ENCODE measurements around the gene RASAL2. TPM values are rescaled to one million over a fixed set of nuclear protein-coding genes. Genes with fewer than 3 reads are reported as not detected.
"Not testable (repeated sequence)": the region's sequence is repeated elsewhere in the genome, so short reads cannot be mapped to it uniquely, and the experiment has no call there.

The RASAL2 gene
- total RNA-seq, 1 donor from 2014 or later: 13.1 TPM

- no peak for DNase-seq (ENCODE audit: low read depth in 2 of 2)
These were observed 26.8 kb upstream of the RASAL2 start for GRCh38 chr1:178066908-178067614.

- no peak for DNase-seq (ENCODE audit: low read depth in 2 of 2)
These were observed 22.1 kb upstream of the RASAL2 start for GRCh38 chr1:178071811-178072210.

DNA sequence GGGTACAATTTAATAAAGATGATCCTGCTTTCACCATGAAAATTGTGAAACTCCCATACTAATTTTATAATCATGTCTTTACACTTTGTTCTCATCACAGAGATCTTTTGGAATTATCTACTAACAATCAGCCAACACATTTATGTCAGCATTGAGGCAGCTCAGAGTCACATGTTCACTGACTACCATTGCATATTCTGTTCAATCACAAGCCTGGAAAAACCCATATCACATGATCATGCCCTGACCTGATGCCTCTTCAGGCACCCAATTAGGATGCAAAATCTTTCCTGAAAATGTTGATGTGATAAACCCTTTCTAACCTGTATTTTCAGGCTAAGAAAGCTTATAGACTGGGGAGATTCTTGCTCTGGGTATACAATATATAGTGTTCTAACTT, 21.6 kb upstream of the RASAL2 start:
- DNase-seq (ENCODE audit: low read depth in 2 of 2): no peak

DNA sequence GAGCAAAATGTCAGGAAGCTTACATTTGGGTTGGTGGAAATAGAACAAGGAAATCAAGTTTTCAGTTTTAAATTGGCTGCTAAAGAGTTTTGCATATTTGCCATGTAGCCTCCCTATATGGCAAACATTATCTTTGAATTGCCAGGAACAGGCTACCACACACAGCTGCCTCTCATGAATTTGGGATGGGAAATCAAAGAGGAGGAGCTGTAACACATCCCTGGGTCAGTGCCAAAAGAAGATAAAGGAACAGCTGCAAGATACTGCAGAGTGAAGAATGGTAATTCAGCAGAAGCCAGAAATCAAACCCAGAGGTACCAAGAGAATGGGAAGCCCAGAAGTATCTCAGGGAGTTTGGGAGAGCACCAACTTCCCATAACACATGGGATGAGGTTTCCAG, 18.6 kb upstream of the RASAL2 start:
- DNase-seq (ENCODE audit: low read depth in 2 of 2): no peak

GRCh38 chr1:178076607-178077006, 17.3 kb upstream of the RASAL2 start:
- DNase-seq (ENCODE audit: low read depth in 2 of 2): no peak

- no peak for DNase-seq (ENCODE audit: low read depth in 2 of 2)
These were observed 16.0 kb upstream of the RASAL2 start for GRCh38 chr1:178077917-178078316.

- DNase-seq (ENCODE audit: low read depth in 2 of 2): no peak
These were observed 7.6 kb upstream of the RASAL2 start for GRCh38 chr1:178086294-178086693.

DNA sequence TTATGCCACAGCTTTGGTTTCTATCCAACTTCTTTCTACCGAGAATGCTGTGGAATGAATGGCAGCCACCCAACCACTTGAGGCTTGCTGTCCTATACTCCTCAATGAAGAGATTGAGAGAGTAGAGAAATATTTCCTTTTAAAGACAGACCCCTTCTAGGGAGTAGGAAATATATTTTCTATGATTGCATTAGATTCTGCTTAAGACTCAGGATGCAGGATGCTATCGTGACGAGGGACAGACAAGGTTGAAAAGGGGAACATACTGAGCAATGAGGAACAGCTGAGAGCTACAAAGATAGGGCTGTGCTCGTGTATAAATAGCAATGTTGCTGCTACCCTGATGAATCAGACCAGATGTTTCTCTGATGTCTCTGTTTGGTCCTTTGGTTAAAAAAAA, 7.1 kb upstream of the RASAL2 start:
- no peak for DNase-seq (ENCODE audit: low read depth in 2 of 2)

- DNase-seq (ENCODE audit: low read depth in 2 of 2): no peak
These were observed 5.3 kb upstream of the RASAL2 start for GRCh38 chr1:178088651-178089050.

DNA sequence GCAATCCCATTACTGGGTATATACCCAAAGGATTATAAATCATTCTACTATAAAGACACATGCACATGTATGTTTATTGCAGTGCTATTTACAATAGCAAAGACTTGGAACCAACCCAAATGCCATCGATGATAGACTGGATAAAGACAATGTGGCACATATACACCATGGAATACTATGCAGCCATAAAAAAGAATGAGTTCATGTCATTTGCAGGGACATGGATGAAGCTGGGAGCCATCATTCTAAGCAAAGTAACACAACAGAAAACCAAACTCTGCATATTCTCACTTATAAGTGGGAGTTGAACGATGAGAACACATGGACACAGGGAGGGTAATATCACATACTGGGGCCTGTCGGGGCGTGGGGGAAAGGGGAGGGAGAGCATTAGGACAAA, 2.5 kb upstream of the RASAL2 start:
- DNase-seq (ENCODE audit: low read depth in 2 of 2): not testable (repeated sequence)

GRCh38 chr1:178091986-178092745, 1.7 kb upstream of the RASAL2 start:
- no peak for DNase-seq (ENCODE audit: low read depth in 2 of 2)

GRCh38 chr1:178092878-178093493, 918 bp upstream of the RASAL2 start:
- DNase-seq (ENCODE audit: low read depth in 2 of 2): peak in 1 of 2 donors; percentile 41

DNA sequence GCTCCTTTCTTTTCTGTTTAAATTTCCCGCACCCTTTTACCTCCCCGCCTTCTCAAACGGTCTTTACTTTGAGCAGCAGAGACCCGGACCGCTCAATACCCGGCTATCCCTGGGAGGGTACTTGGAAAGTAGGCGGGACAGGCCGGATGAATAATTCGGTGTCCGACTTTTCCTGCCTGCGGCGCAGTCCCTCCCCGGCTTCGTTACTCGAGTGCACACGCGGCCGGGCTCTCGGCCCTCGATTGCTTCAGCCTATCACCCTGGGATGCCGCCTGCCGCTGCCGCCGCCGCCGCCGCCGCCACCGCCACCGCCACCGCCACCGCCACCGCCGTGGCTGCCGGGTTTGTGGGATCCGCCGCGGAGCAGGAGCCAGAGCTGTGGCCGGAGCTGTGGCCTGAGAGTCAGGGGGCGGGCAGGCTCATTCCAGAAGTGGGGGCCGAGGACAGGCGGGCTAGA, 382 bp upstream of the RASAL2 start:
- DNase-seq (ENCODE audit: low read depth in 2 of 2): peak; percentile 97

DNA sequence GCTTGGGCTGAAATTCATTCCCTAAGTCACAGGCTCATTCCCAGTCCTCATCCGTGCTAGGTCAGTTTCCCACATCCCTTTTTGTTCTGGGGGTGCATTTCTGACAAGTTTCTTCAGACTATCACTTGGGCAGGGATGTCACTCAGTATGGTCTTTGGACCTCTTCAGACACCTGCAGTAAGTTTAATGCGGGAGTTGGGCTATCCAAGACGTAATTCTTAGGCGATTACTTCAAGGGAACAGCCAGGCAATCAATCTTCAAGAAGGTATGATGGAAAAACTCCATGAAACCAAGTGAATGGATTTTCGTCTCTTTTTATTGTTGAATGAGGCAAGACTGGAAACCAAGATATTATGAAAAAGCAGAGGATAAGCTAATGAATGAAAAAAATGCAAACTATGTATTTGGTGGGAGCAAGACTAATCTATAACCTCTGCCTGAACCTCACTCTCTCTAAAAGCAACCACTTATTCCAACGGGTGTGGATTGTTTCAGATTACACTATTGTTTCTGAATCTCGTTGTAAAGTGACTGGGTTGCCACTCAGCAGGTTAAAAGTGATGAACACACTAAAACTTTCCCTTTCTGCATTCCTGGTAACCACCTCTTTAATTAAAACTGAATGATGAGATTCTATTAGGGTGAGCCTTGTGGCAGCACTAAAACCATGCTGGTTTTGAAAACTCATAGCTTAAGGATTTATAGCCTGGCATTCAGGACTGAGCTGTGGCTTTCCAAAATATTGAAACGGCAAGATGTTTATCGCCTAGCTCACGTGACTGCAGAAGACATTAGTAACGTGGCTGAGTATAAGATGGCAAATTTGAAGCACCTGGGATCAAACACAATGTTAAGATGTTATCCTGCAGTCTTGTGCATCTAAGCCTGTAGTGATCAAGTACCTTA, 1.1 kb downstream of the RASAL2 start:
- DNase-seq (ENCODE audit: low read depth in 2 of 2): peak; percentile 33 to 58

GRCh38 chr1:178096421-178096820, 2.5 kb downstream of the RASAL2 start:
- peak in 1 of 2 donors; percentile 21 for DNase-seq (ENCODE audit: low read depth in 2 of 2)

- peak; percentile 52 to 58 for DNase-seq (ENCODE audit: low read depth in 2 of 2)
These were observed 4.4 kb downstream of the RASAL2 start for GRCh38 chr1:178098262-178098661.

DNA sequence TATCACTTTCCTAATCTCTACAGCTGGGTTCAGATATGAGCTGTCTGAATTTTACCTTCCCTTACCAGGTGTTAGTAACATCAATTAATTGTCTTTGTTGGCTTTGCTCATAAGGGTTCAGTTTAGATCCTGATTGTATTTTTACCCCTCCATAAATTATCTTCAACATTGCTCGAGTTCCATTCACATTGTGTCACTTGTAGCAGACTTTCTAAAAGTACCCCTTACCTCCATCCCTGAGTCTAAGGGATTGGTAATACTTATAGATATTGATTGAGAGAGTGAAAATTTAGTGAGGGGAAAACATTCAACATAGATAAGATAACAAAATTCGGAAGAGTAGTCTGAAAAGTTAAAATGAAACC, 7.3 kb downstream of the RASAL2 start:
- peak in 1 of 2 donors; percentile 33 for DNase-seq (ENCODE audit: low read depth in 2 of 2)

- peak; percentile 71 to 86 for DNase-seq (ENCODE audit: low read depth in 2 of 2)
These were observed 7.8 kb downstream of the RASAL2 start for GRCh38 chr1:178101654-178102053.

- no peak for DNase-seq (ENCODE audit: low read depth in 2 of 2)
These were observed 8.3 kb downstream of the RASAL2 start for GRCh38 chr1:178102218-178102617.

DNA sequence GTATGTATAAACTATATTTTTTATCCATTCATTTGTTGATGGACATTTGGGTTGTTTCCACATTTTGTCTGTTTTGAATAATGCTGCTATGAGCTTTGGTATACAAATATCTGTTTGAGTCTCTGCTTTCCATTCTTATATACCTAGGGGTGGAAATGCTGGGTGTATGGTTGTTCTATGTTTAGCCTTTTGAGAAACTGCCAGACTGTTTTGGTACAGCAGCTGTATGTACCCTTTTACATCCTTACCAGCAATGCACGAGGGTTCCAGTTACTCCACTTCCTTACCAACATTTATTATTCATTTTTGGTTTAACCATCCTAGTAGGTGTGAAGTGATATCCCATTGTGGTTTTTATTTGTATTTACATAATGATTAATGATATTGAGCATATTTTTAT, 13.9 kb downstream of the RASAL2 start:
- no peak for DNase-seq (ENCODE audit: low read depth in 2 of 2)

DNA sequence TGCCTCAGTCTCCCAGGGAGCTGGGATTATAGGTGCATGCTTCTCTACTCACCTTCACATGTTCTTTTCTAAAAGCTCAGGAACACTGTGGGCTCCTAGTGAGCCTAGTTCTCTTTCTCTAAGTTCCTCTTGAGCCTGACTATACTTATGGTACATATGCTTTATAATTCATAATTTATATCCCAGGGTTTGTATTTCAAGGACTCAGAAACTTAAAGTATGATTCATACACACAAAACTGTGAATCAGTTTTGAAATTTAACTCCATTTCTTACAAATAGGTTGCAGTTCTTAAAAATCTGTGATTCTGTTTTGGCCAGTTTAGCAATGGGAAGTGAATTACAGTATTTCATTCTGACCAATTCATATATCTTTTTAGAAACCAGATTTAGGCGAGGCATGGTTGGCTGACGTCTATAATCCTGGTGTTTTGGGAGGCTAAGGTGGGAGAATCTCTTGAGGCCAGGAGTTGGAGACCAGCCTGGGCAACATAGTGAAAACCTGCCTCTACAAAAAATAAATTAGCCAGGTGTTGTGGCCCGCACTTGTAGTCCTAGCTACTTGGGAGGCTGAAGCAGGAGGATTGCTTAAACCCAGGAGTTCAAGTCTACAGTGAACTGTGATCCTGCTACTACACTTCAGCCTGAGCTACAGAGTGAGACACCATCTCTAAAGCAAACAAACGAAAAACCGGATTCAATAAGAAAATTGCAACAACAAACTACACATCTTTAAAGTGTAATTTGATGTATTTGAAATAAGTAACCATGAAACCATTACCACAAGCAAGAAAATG, 15.6 kb downstream of the RASAL2 start:
- no peak for DNase-seq (ENCODE audit: low read depth in 2 of 2)

Data from lung microvascular endothelial cell (primary cell).